HG02981 (cell line): ENCODE results near the gene TMEM97.

Source experiments
- ATAC-seq: cut with Tn5 transposase; IDR thresholded peaks from one replicate; pipeline ENCODE4 v1.9.1; 2021; ENCODE audit warnings: mild to moderate bottlenecking, moderate library complexity; ENCODE audit not compliant: unreplicated experiment

Gene TMEM97

DNA sequence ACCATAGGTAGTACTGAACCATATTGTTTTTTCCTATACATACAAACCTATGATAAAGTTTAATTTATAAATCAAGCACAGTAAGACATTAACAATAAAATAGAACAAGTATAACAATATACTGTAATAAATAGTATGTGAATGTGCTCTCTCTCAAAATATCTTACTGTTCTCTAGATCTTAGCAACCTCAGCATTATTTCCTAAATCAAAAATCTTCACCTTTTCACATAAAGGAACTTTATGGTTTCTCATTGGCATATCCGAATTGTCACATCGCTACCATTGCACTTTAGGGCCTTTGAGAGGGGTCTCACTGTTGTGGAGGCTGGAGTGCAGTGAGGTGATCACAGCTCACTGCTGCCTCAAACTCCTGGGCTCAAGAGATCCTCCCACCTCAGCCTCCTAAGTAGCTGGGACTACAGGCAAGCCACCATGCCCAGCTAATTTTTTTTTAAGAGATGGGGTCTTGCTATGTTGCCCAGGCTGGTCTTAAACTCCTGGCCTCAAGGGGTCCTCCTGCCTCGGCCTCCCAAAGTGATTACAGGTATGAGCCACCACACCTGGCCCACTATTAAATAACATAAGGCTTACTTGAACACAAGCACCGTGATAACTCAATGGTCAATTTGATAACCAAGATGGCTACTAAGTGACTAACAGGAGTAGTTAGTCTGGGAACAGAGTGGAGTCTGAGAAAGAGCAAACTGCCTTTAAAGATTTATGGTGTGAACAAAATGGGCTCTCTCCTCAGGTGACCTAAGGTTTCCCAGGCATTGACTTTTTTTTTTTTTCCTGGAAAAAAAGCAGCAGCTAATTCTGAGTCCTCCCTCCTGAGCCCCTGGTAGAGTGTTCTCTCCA, 2.9 kb upstream of the TMEM97 start:
- no peak for ATAC-seq

DNA sequence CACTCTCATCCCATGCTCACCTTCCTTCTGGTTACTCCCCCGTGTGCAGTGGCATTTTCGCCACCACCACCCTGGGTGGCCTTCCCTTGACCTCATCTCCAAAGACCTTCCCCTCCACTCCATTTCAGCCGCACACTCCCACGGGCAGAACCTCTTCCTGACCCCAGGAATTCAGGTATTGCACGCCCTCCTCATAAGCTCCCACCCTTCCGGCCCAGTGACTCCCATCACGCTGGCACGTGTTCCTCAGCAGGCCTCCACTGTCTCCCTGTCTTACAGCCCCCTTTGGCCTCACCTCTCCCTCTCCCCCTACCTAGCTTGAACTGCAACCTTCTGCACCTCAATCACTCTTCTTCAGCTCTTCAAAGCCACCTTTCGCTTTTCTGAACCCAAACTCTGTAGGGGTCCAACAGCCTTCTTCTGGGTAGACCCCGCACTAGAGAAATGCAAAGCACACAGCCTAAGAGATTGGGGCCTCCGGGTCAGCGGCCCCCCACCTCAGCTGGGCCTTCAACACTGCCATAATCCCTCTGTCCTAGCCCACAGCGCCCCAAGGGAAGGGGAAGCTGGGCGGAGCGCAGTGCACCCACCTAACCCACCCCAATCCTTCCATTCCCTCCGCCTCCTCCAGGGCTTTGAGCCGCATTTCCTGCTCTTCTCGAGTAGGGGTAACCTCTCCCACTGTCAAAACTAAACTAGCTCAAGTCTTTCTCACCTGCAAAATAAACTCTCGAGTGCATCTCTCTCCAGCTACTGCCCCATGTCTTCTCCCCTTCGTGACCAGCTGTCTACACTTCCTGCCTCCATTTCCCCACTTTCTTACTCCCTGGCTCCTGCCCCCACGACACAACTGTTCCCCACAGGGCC, 1.7 kb upstream of the TMEM97 start:
- ATAC-seq, result no peak

GRCh38 chr17:28317966-28318758, 838 bp upstream of the TMEM97 start:
- no peak for ATAC-seq

DNA sequence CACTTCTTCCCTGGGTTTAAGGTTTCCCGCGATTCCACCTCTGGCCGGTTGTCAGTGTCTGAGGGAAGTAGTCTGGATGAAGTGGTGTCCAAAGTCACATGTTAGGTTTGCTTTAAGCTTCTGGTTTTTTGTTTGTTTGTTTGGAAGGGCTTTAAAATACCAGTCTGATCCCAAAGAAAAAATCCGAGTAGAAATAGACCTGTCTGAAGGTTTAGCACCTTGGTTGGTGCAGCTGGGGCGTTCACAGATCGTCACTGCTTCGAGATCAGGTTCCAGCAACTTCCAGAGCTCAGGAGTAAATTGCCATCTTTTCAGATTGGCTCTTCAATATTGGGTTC, 567 bp downstream of the TMEM97 start:
- no peak for ATAC-seq

DNA sequence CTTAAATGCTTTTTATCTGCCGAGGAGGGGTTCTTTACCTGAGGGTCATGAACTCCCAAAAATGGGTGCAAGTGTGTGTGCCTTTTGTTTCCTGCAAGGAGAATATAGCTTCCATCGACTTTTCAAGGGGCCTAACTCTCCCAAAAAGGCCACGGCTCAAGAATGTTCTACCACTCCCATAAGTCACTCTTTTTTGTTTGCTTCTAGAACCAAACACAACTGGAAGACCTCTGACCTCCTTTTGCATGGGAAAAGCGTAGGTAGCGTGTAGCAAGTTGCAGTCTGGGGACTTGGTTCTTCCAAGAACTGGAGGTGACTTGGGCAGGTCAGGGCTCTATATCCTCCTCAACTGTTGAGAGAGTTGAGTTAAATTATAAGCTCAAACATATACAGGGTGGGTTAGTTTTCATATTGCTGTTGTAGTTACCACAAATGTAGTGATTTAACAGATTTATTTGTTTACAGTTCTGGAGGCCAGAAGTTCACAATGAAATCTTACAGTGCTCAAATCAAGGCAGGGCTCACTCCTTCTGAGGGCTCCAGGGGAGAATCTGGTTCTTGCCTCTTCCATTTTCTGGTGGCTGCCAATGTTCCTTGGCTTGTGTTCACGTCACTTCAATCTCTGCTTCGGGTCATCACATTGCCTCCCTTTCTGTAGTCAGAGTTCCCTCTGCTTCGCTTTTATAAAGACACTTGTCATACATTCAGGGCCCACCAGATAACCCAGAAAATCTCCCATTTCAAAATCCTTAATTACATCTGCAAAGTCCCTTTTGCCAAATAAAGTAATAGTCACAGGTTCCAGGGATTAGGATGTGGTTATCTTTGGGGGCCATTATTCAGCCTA, 1.4 kb downstream of the TMEM97 start:
- ATAC-seq, result no peak

DNA sequence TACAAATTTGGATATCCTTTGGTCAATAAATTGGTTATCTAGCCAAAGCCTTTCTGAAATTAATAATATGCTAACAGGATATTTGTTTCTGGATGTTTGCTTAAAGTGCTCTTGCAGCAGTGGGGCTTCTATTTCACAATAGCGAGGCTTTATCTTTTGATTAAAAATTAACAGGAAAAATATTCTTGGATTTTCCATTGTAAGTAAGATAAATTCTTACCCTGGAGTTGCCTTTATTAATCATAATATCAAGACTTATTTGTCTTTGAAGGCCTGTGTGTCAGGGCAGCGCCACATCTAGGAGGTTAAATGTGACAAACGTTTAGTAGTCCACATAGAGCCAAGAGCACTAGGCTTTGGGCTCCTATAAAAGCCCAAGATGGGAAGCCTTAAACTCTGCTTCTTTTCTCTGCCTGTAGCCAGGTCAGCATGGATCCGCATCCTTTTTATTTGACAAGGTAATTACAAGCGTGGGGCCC, 5.3 kb downstream of the TMEM97 start:
- no peak for ATAC-seq

GRCh38 chr17:28324781-28325180, 5.8 kb downstream of the TMEM97 start:
- ATAC-seq, result no peak

DNA sequence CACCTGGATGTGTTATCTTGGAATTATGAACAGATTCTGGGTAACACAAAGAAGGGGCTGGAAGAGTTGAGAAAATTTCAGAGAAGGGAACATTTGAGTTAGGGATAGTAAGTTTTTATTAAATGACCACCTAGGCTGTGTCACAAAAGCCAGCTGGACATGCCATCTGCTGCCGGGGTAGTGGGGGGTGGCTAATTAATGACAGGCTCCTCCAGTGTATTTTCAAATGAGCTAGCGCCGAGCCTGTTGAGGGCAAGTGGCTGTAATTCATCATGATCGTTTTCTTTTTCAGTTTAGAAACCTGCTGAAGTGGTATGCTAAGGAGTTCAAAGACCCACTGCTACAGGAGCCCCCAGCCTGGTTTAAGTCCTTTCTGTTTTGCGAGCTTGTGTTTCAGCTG, 6.2 kb downstream of the TMEM97 start:
- no peak for ATAC-seq

GRCh38 chr17:28326114-28326513, 7.1 kb downstream of the TMEM97 start:
- ATAC-seq, result no peak

GRCh38 chr17:28327031-28327607, 8.1 kb downstream of the TMEM97 start:
- ATAC-seq, result peak; percentile 66

DNA sequence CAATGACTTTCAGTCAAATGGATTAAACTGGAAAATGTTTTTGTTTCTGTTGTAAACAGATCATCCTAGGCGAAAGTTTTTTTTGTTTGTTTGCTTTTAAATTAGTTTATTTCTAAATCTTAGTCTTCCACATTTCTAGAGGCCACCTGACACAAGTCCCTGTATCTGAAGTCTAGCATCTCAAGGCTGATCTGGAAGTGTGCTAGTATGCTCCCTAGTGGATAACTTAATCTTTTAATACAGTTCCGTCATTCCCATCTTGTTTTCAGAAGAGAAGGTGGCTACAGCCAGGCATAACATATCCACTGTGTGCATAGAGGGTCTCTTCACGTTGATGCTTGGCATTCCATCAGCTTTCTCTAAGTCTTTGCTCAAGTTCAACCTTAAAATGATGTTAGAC, 8.7 kb downstream of the TMEM97 start:
- no peak for ATAC-seq

DNA sequence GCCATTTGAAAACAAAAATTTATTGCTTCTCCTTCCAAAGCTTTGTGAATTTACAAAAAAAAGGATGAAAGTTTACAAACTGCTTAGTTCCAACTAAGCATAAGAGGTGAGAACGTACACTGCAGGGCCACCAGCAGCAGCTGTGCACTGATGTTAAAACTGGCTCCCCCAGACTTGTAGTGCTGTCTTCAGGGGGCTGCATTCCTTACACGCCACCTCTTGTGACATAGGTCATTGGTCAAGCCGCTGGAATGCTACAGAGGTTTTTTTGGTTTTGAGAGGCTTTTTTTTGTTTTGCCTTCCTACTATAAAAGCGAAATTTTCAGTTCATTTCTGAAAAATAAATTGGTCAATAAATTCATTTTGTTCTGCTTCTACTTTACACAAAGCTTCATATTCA, 9.3 kb downstream of the TMEM97 start:
- no peak for ATAC-seq

- no peak for ATAC-seq
These were observed 11.7 kb downstream of the TMEM97 start for GRCh38 chr17:28330671-28331070.

- ATAC-seq, result no peak
These were observed 13.0 kb downstream of the TMEM97 start for GRCh38 chr17:28331891-28332420.

GRCh38 chr17:28333083-28333746, 14.2 kb downstream of the TMEM97 start:
- ATAC-seq, result no peak

- no peak for ATAC-seq
These were observed 15.2 kb downstream of the TMEM97 start for GRCh38 chr17:28334171-28334570.

GRCh38 chr17:28334666-28335200, 15.7 kb downstream of the TMEM97 start:
- ATAC-seq, result no peak

DNA sequence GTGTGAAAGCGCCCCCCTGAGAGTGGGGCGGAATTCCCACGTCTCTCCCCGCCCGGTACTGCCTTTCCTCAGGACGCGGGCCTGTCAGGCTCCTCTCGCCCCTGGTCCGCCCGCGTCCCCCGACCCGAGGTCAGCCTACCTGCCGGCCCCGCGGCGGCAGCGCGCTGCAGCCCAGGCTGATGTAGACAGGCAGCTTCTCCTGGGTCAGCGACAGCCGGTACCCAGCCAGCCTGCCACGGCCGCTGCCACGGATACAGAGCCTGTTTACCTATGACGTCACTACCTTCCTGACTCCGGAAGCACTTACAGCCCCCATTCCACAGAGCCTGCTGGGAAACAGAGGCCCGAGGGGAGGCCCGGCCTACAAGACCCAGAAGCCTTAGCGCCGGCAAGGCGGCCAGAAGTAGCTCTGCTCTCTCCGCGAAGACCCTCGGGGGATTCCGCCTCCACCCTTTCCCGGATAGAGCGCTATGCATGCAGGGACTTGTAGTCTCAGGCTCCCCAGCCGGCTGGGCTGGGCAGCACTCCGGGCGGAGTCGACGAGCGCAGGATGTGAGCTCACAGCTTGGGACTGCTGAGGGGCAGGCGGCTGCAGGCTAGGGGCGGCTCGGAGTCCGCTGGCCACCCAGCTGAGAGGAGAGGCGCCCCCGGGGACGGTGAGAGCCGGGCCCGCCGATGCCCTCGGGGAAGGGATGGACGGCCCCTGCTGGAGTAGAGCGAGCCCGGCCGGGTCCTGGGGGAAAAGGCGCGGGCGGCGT, 16.4 kb downstream of the TMEM97 start, which contains the start of the genes IFT20 and TNFAIP1:
Gene IFT20, minus strand, starts transcription at position 272 of the 758 bp plus-strand sequence. CDS start 3,487 bp downstream, outside the sequence.
Gene TNFAIP1, plus strand, starts transcription at position 561 of the 758 bp plus-strand sequence. CDS start 3,761 bp downstream, outside the sequence.
- ATAC-seq, result peak; percentile 96
